HG02759 (cell line): ENCODE measurements around the gene SLC28A1.

ENCODE experiments used
- ATAC-seq: cut with Tn5 transposase; IDR thresholded peaks from one replicate; pipeline ENCODE4 v1.9.1; 2021; ENCODE audit warnings: mild to moderate bottlenecking, moderate library complexity; ENCODE audit not compliant: unreplicated experiment

SLC28A1 gene

GRCh38 chr15:84881520-84881830 lies 3.0 kb upstream of the SLC28A1 start:
- no peak for ATAC-seq

GRCh38 chr15:84883466-84883865 lies 996 bp upstream of the SLC28A1 start:
- no peak for ATAC-seq

- ATAC-seq: no peak
These were observed 1.3 kb downstream of the SLC28A1 start for GRCh38 chr15:84885801-84886200.

- no peak for ATAC-seq
These were observed 1.9 kb downstream of the SLC28A1 start for GRCh38 chr15:84886211-84886983.

GRCh38 chr15:84886984-84887299 lies 2.5 kb downstream of the SLC28A1 start:
- no peak for ATAC-seq

GRCh38 chr15:84887938-84888337 lies 3.5 kb downstream of the SLC28A1 start:
- no peak for ATAC-seq

- no peak for ATAC-seq
These were observed 4.2 kb downstream of the SLC28A1 start for GRCh38 chr15:84888639-84889038.

GRCh38 chr15:84889313-84889990 lies 5.0 kb downstream of the SLC28A1 start:
- no peak for ATAC-seq

GRCh38 chr15:84889991-84890669 lies 5.7 kb downstream of the SLC28A1 start:
- no peak for ATAC-seq

- ATAC-seq: no peak
These were observed 6.3 kb downstream of the SLC28A1 start for GRCh38 chr15:84890670-84891162.

GRCh38 chr15:84891339-84891738 lies 6.9 kb downstream of the SLC28A1 start:
- ATAC-seq: no peak

- ATAC-seq: no peak
These were observed 8.4 kb downstream of the SLC28A1 start for GRCh38 chr15:84892786-84893307.

GRCh38 chr15:84893607-84894006 lies 9.1 kb downstream of the SLC28A1 start:
- no peak for ATAC-seq

- ATAC-seq: no peak
These were observed 10.4 kb downstream of the SLC28A1 start for GRCh38 chr15:84894736-84895425.

- no peak for ATAC-seq
These were observed 14.3 kb downstream of the SLC28A1 start for GRCh38 chr15:84898761-84899160.

GRCh38 chr15:84899750-84900149 lies 15.3 kb downstream of the SLC28A1 start:
- no peak for ATAC-seq

GRCh38 chr15:84901540-84901939 lies 17.1 kb downstream of the SLC28A1 start:
- no peak for ATAC-seq

GRCh38 chr15:84903751-84904150 lies 19.3 kb downstream of the SLC28A1 start:
- ATAC-seq: no peak

- ATAC-seq: no peak
These were observed 20.0 kb downstream of the SLC28A1 start for GRCh38 chr15:84904419-84904818.

GRCh38 chr15:84905016-84905916 lies 20.8 kb downstream of the SLC28A1 start:
- ATAC-seq: no peak
